GM12872 (cell line): ENCODE results near the gene SH3BP4.

Source experiments
- TF ChIP-seq, protein P1 (sequence below): IDR thresholded peaks from 3 replicates; pipeline ENCODE4 v1.5.1; 2011; ENCODE audit warnings: low read depth, mild to moderate bottlenecking, low read length, moderate library complexity; ENCODE audit not compliant: insufficient read depth

Gene SH3BP4

DNA sequence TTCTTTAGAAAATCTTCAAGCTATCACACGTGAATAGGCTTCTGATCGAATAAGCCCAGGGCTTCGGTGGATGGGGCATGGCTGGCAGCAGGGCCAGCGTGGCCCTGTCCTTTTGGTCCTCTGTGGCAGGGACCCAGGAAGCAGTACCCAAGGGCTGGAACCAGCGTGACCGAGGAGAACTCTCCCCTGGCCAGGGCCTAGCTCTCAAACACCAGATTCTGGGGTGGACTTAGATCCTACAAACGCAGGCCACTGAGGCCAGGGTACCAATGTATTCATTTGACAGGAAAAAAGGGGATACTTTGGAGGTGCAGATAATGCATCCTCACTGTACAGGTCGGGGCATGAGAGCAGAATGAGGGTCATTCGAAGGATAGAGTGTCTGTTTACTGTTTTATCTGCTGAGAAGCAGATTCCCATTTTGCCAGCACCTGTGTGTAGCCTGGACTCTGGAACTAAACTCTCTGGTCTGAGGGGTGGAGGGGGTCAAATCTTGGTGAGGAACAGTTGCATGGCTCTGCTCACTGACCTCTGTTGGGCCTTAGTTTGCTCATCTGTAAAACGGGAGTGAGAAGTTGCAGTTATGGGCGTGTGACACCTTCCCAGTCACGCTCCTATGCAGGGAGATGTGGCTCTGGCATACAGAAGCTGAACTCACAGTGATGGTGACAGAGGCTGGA is 51.4 kb downstream of the SH3BP4 start:
- TF ChIP-seq, protein P1, sequence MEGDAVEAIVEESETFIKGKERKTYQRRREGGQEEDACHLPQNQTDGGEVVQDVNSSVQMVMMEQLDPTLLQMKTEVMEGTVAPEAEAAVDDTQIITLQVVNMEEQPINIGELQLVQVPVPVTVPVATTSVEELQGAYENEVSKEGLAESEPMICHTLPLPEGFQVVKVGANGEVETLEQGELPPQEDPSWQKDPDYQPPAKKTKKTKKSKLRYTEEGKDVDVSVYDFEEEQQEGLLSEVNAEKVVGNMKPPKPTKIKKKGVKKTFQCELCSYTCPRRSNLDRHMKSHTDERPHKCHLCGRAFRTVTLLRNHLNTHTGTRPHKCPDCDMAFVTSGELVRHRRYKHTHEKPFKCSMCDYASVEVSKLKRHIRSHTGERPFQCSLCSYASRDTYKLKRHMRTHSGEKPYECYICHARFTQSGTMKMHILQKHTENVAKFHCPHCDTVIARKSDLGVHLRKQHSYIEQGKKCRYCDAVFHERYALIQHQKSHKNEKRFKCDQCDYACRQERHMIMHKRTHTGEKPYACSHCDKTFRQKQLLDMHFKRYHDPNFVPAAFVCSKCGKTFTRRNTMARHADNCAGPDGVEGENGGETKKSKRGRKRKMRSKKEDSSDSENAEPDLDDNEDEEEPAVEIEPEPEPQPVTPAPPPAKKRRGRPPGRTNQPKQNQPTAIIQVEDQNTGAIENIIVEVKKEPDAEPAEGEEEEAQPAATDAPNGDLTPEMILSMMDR, result no peak

DNA sequence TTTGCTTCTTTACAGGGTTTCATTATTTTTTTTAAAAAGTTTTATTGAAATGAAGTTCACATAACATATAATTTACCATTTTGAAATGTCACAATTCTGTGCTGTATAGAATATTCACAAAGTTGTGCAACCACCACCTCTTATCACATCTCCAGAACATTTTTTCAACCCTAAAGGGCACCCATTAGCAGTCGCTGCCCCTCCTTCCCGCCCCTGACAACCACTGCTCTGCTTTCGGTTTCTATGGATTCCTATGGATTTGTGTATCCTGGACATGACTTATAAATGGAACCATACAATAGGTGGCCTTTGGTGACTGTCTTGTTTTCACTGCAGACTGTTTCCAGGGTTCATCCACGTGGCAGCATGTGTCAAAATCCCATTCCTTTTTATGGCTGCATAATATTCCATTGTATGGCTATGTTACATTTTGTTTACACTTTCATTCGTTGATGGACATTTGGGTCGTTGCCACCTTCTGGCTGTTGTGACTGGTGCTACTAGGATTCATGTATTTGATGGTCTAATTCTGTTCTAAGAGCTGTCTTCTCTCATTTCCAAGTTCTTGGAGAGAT is 52.6 kb downstream of the SH3BP4 start:
- TF ChIP-seq, protein P1, result no peak

DNA sequence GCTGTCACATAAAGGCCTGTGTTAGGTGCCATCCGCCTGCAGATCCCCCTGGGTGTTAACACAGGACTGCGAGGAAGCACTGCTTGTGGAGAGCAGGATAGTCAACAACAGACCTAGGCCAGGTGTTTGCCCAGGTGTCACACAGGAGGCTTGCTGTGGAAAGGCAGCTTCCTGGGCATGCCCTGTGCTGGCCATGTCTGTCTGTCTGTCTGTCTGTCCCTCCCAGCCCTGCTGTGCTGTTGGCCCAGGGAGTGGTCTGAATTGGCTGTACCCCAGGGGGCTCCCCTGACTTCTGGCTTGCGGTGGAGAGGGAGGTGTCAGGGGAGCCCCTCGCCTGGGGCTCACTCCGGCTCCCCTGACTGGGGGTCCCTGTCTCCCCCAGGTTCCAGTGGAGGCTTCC is 53.2 kb downstream of the SH3BP4 start:
- TF ChIP-seq, protein P1, result no peak

DNA sequence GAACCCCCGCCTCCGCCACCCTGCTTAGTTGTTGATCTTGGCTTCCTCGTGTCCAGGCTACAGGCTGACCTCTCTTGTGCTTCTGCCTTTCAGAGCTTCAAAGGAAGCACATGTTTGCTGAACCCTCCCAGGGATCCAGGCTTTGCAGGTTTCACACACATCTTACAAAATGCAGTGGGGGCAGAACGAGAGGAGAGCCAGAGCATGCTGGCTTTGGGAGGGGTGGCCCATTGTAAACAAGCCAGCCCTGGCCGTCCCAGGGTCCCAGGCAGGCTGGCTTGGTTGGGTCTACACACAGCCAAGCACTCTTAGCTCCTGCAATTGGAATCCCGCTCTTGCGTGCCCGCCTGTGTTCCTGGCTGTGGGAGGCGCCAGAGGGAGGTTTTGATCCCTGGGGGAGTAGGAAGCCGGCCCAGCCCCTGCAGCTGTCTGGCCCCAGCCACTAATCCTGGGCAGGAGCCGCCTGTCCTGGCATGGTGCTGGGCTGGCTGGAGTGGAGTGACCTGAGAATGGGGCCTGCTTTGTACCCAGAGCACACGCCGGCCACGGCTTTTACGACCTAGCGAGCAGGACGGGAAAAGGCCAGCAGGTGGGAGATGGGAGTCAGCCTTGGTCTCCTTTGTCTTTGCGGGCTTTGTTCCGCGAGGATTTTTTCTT is 53.9 kb downstream of the SH3BP4 start:
- TF ChIP-seq, protein P1, result no peak

DNA sequence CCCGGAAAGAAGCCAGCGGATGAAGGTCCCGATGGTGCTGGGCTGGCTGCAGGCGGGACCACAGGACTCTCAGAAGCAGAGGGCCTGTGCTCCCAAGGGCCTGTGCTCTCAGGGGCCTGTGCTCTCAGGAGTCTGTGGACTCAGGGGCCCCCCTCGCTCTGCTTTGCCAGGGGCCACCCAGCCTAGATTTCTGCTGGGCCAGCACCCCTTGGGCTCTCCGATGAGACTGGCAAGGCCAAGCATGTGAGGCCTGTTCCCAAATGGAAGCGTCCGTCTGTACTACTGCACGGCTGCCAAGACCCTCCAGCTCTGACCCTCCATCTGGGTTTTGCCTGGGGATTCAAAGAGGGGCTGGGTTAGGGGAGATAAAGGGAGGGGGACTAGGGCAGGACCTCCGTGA is 54.6 kb downstream of the SH3BP4 start:
- TF ChIP-seq, protein P1, result no peak

DNA sequence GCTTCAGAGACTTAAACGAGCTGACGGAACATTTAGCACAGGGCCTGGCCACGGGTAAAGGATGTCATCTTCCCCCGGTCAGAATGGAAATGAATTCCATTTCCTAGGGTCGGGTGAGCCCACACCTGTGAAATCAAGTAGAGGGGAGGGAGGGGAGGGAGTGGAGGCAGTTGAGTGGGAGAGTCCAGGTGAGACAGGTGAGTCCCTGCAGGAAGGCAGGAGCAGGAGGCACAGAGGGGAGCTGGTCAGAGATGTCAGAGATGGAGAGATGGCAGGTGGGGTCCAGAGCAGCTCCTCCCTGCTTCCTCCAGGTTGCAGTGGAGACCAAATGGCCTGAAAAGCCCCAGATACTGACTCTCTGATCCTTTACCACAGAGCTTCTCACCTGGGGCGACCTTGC is 55.2 kb downstream of the SH3BP4 start:
- TF ChIP-seq, protein P1, result no peak

DNA sequence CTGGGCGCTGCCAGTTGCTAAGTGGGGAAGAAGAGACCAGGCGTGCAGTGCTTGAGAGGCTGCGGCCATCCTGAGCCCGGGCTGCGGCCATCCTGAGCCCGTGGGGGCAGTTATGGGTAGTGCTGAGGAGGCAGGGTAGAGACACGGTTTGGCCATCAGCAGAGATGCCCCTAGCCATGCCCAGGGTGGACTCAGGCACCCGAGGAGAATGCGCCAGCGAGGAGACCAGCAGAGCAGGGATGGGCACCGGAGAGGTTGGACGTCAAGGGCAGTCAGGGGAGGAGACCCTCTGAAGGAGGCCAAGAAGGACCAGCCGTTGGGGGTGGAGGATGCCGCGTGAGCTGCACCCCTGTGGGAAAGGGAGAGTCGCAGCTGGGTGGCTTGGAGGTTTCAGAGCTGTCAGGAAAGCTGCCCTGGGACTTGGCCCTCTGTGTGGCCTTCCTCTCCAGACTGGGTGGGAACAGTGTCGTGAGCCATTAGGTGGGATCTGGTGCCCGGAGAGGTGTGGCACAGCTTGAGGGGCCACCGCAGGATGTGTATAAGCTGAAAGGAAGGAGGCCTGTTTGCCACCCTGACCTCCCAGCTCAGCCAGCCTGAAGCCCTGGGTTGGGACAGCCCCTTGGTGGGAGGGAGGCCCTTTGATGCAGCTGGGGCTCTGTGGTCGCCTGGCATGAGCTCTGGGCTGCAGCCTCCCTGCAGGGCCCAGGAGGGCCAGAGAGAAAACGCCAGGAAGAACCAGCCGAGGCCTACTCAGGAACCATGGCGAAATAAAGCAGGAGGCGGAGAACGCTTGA is 56.0 kb downstream of the SH3BP4 start:
- TF ChIP-seq, protein P1, result no peak
